COLO829 (cell line): ENCODE data around the gene RSBN1L.

Experiments used
- DNase-seq: peaks from one replicate; pipeline ENCODE4 v3.0.0; 2012; ENCODE audit warnings: low spot score

The RSBN1L gene

DNA sequence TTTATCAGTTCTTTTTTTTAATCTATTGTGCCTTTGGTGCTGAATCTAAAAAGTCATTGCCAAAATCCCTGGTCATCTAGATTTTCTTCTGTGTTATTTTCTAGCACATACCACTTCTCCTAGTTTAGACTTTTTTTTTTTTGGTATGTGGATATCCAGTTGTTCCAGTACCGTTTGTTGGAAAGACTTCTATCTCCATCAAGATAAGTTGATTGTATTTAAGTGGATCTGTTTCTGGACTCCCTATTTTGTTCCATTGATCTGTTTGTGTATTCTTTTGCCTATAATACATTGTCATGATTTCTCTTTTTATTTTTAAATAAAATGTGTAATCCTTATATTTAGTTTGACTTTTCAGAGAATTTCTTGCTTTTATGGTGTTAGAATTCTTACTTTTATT, 35.5 kb downstream of the RSBN1L start:
- DNase-seq = no peak

DNA sequence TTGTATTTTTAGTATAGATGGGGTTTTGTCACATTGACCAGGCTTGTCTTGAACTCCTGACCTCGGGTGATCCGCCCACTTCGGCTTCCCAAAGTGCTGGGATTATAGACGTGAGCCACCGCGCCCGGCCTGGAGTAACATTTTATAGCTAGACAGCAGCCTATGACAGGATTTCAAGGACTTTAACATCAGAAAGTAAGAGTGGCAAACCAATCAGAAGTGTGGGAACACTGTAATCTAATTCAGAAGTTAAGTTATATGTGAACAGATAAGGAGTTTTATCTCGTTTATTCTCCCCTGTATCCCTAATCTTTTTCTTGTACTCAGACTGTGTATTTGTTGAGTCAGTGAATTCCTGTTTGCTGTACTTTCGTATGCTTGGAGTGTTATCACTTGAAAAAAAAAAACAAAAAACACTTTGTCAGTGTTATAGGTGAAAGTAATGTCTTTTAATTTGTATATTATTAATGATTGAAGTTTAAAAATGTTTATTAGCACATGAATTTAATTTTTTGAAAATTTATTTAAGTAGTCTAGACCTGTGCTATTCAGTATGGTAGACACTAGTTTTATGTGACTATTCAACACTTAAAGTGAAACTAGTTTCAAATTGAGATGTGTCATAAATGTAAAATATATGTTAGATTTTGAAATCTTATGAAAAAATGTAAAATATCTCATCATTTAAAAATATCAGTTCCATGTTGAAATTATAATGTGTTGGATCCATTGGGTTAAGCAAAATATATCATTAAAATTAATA, 38.6 kb downstream of the RSBN1L start:
- no peak for DNase-seq

DNA sequence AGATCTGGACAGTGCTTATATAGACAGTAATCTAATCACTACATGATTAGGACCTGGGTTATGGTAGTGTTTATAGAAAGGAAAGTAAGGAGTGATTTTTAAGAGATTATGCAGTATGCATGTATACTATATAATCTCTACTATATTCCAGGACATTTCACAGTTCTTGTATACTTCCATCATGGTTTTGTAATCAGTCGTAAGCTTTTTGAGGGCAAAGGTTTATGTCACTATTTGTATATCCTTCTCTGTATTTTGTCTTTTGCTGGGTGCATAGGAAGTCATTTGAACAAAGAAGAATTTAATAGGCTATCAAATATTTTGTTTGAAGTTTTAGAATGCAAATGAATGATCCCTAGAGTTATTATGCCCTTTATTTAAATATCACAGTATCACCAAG, 39.2 kb downstream of the RSBN1L start:
- DNase-seq = no peak

DNA sequence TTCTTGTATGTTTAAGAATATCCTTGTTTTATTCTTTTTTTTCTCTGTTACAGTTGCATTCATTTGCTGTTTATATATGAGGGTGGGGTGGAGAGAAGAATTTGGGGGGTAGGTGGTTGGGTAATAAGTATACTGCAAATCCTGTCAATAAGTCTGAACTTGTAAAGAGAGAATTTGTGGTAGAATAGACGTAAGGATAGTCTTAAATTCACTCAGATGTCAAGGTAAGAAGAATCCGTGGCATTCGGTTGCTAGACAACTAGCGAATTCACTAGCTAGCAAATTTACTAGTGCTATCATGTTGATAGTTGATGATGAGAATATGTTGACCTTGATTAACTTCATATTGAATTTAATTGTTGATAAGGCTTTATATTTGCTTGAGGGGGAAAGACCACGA, 40.7 kb downstream of the RSBN1L start:
- DNase-seq = no peak

DNA sequence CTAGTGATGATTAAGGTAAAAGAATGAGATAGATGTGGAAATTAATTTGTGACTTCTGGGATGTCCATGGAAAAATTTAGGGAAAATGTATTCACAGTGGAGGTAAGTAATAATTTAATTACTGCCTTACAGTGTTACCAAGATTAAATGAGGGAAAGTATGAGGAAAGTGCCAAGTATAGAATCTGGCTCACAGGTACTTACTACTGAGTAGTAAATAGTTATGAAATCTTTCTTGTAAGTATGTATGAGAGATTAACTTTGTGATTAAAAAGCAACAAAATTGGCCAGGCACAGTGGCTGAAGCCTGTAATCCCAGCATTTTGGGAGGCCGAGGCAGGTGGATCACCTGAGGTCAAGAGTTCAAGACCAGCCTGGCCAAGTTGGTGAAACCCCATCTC, 42.1 kb downstream of the RSBN1L start:
- DNase-seq = no peak

DNA sequence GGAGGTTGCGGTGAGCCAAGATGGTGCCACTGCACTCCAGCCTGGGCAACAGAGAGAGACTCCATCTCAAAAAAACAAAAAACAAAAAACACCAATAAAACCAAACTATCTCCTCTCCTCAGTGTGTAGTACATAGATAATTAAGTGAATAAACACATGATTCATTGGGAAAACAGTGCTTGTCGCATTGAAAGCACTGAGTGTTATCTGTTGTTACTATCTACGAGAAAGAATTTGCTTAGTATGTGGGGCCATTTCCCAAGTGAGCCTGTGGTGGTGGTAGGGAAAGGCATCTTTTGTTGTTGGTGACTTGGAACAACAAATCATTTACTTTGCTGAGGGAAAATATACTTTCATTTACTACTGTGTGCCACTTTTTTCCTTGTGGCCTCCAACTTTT, 42.6 kb downstream of the RSBN1L start:
- DNase-seq = no peak

DNA sequence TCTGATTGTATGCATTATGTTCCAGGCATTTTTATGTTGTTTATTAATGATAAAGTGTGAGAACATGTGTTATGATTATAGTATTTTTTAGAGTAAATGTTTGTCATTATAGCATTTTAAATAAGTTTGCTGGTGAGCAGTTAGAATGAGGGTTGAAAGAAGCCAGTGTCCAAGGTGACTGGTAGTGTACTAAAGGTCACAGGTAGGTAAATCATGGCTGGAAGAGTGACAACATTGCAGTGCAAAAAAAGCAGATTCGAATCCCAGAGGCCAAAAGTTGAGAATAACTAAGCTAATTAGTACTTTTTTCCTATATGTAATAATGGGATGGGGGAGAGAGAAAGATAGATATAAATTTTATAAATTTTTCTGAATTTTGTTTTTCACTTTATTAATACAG, 44.0 kb downstream of the RSBN1L start:
- DNase-seq = no peak

DNA sequence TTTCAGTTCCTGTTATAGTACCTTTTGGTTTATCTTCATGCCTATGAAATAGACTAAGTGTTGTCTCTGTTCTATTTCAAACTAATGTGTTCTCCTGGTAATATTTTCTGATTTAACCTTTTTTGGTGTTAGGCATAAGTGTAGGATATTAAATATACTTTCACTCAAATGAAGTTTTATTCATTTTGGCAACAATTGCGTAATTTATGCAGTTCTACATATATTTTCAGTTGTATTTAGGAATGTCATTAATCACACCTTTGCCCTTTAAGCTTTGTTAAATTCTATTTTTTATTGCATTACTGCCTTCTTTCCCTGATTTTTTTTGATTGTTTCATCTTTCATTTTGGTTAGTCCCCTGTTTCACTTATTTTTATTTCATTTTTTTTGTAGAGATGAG, 47.3 kb downstream of the RSBN1L start:
- DNase-seq = no peak

DNA sequence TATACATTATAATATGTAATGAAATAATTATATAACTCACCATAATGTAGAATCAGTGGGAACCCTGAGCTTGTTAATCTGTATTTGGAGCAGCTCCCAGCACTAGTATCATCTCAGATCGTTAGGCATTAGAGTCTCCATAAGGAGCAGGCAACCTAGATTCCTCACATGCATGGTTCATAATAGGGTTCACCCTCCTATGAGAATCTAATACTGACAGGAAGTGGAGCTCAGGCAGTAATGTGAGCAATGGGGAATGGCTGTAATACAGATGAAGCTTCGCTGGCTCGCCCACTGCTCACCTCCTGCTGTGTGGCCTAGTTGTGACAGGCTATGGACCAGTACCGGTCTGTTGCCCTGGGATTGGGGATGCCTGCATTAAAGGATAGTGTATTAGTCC, 49.5 kb downstream of the RSBN1L start:
- no peak for DNase-seq

DNA sequence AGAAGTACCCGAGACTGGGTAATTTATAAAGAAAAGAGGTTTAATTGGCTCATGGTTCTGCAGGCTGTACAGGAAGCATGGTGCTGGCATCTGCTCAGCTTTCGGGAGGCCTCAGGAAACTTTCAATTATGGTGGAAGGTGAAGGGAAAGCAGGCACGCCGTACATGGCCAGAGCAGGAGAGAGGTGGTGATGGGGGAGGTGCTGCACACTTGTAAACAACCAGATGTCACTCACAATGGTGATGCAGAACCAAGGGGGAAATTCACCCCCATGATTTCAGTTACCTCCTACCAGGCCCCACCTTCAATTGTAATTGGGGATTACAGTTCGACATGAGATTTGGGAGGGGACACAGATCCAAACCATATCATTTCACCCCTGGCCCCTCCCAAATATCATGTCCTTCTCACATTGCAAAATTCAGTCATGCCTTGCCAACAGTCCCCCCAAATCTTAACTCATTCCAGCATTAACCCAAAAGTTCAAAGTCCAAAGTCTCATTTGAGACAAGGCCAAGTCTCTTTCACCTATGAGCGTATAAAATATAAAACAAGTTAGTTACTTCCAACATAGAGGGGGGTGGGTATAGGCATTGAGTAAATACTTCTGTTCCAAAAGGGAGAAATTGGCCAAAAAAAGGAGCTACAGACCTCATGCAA, 50.0 kb downstream of the RSBN1L start:
- DNase-seq = no peak

DNA sequence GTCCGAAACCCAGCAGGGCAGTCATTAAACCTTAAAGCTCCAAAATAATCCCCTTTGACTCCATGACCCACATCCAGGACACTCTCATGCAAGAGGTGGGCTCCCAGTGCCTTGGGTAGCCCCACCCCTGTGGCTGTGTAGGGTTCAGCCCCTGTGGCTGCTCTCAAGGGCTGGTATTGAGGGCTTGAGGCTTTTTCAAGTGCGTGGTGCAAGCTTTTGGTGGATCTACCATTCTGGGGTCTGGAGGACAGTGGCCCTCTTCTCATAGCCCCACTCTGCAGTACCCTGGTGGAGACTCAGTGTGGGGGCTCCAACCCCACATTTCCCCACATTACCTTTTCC, 50.5 kb downstream of the RSBN1L start:
- DNase-seq = no peak

DNA sequence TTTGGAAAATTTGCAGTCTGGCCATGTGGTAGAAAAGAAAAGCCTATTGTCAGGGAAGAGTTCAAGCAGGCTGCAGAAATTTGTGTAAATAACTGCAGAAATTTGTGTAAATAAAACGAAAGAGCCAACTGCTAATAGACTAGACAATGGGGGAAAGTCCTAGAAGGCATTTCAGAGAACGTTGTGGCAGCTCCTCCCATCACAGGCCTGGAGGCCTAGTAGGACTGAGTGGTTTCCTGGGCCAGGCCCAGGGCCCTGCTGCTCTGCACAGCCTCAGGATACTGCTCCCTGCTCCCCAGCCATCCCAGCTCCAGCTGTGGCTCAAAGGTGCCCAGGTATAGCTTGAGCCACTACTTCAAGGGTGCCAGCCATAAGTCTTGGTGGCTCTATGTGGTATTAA, 50.9 kb downstream of the RSBN1L start:
- DNase-seq = no peak

DNA sequence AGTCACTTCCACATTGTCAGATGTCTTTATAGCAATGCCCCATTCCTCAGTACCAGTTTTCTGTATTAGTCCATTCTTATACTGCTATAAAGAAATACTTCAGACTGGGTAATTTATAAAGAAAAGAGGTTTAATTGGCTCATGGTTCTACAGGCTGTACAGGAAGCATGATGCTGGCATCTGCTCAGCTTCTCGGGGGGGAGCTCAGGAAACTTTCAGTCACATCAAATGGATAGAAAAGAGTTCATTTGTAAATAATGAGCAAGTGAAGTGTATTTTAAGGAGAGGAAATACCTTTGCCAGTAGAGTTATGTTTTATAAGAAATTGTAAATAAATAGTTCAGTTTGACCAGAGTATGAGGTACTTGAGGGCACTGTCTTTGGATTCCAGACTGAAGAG, 51.5 kb downstream of the RSBN1L start:
- DNase-seq = no peak

DNA sequence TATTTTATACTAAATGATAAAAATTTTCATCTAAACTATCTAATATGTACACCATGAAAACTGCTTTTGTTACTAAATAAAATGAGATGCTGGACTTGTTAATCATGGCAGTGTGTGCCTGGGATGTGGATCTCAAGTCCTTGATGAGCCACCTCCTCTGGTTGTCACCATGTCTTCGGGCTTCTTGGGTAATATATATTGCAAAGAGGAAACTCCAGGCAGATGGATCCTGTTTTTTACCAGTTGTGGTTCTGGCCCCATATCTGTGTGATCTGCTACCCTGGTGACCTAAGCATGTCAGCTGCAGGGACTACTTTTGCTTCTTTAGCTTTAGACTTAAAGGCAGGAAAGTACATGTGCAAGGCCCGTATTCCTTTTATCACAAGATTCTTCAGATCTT, 55.8 kb downstream of the RSBN1L start:
- no peak for DNase-seq

DNA sequence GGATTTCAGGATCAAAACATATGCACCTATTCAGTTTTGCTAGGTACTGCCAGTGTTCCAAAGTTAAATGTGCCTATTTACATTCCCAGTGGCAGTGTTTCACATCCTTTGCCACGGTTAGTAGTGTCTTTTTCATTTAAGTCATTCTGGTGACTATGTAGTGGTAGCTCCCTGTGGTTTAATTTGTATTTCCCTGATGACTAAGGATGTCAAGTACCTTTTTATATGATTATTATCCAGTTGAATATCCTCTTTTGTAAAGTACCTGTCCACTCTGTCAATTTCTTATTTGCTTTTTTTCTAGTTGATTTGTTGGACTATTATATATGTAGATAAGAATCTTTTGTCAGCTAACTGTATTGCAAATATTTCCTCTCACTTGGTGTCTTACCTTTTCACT, 56.9 kb downstream of the RSBN1L start:
- DNase-seq = no peak

DNA sequence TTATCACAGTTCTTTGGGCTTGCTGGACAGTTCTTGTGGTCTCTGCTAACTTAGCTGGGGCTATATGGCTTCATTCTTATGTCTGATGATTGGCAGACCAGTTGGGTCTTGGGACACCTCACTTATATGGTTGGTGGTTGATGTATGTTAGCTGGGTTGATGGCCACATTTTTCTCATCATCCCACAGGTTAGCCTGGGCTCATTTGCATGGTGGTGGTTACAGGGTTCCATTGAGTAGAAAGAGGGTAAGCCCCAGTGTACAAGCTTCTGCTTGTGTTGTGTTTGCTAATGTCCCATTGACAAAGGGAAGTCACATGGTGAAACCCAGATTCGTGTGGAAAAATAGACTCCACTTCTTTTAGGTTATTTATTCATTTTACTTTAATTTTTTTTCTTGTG, 61.3 kb downstream of the RSBN1L start:
- DNase-seq = no peak

DNA sequence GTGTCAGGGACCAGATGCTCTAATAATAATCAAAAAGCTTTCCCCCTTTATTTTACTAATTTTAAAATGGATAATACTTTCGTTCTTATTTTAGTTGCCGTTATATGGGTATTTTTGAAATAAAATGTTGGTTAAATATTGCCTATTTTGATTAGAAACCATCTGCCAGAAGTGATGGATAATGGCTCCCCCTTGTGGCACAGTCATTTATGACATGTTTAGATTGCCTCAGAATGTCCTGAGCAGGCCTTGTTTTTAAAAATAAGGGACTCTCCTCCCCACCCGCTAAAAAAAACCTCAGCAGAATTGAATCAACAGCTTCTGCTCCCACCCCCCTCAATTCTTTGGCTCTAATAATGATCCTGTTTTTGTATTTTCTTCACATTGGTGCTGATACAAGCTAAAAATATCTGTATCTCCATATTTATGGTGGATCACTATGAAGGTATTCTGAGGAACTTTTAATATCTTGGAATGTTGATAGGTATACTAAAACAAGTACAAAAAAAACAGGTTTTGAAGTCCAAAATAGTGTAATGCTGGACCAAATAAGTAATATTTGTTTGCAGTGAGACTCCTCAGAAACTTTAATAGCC, 63.1 kb downstream of the RSBN1L start:
- peak; percentile 46 for DNase-seq

DNA sequence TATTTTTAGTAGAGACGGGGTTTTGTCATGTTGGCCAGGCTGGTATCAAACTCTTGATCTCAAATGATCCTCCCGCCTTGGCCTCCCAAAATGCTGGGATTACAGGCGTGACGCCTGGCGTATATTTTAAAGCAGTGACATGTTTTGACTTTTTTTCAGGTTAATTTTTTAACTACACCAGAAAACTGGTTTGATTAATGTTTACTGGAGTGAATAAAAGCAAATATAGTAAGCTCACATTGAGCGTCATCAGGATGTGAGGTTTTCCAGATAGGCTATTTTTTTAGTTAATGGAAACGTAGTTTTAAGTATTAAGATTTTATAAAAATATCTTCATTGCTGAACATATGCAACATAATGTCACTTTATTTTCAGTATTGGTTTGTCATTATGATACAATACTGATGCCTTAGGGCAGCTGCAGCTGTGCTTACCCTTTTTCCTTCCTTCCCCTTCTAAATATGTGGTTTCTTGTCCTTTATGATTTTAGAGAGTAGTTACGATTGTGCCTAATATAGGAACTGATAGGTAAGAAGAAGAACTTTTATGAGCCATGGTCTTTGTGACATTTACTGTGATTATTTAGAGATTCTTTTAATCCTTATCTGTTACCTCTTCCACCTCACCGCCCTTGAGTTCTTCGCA, 64.7 kb downstream of the RSBN1L start:
- no peak for DNase-seq

DNA sequence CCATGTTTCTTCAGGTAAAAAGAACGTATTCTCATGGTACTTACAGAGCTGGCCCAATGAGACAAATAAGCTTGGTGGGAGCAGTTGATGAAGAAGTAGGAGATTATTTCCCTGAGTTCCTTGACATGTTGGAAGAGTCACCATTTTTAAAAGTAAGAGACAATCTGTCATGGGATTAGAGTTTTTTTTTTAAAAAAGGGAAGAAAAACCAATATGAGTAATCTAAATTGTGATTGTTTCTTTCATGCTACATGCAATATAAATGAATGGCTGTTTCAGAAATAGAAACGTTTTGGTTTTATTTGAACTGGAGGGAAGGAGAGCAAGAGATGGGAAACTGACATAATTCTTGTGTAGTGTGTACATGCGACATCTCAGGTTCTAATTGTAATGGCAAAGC, 69.2 kb downstream of the RSBN1L start:
- DNase-seq = no peak

DNA sequence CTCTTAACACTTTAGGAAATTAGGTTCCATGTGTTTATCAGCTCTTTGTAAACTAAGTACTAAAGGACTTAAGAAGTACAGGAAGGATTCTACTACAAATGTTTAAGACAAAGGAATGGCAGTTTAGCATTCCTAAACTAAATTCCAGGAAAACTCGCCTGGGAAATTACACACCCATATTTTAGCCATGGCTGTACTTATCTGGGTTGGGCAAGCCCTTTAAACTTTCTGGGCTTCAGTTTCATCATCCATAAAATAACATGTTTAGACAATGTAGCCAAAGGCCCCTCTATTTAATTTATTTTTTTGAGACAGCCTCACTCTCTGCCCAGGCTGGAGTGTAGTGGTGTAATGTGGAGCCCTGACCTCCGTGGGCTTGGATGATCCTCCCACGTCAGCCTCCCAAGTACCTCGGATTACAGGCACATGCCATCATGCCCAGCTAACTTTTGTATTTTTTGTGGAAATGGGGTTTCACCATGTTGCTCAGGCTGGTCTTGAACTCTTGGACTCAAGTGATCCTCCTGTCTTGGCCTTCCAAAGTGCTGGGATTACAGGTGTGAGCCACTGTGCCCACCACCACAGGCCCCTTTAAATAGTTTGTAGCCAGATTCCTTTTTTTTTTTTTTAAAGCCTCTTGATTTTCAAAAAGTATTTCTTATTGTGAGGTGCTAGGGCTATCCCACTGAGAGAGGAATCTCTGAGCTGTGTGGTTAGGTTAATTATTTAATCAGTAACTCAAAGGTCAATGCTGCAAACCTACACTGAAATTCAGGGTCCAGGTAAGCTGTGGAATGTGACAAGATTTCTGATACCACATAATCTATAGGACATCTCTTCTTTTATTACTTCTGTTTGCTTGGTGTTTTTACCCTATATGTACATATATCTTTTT, 69.9 kb downstream of the RSBN1L start:
- DNase-seq = no peak

DNA sequence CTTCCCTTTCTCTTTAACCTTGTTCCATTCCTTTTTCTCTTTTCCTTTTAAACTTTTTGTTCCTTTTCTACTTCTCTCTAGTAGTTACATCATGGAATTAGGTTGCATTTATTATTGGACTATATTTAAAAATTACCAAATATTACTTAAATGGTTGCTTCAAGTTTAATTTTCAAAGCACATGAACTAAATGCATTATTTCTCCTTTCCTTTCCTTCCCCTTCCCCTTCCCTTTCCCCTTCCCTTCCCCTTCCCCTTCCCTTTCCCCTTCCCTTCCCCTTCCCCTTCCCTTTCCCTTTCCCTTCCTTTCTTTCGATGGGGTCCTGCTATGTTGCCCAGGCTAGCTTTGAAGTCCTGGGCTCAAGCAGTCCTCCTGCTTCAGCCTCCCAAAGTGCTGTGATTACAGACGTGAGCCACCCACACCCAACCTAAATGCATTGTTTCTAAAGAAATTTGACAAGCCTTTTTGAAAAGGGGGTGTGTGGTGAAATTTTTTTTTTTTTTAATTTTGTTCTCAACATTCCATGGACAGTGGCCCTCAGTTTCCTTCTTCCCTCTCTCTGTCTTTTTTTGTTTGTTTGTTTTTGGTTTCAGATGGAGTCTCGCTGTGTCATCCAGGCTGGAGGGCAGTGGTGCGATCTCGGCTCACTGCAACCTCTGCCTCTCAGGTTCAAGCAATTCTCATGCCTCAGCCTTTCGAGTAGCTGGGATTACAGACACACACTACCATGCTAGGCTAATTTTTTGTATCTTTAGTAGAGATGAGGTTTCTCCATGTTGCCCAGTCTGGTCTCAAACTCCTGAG, 70.7 kb downstream of the RSBN1L start:
- DNase-seq = no peak
